SK-N-SH (cell line): ENCODE data around the gene USP11. TPM values are rescaled to one million over a fixed set of nuclear protein-coding genes. Genes with fewer than 3 reads are reported as not detected.

Experiments
- CTCF ChIA-PET: fragments of 300-600, 350-600 bp; formaldehyde crosslinking; extraction: SDS; loops from one replicate; lab custom pipeline; 2021; lab: Yijun Ruan, JAX
- POLR2A ChIA-PET: fragments of 350-600 bp; sonication (Branson Sonifier 250); formaldehyde crosslinking; extraction: SDS; loops from one replicate; lab custom pipeline; 2020; ENCODE audit warnings: antibody characterized with exemption, inconsistent platforms; lab: Yijun Ruan, JAX
- DNase-seq: peaks from one replicate; pipeline ENCODE4 v3.0.0; 2012
- H2AFZ ChIP-seq: fragments of 200-600 bp; sonication (generic); 2 replicates; pipeline ENCODE4 v1.8.1; 2016; ENCODE audit warnings: antibody characterized with exemption, mild to moderate bottlenecking, low read depth
- H3F3A ChIP-seq: fragments of 200-600 bp; sonication (generic); replicated peaks from 2 replicates; pipeline ENCODE3; 2016; ENCODE audit warnings: antibody characterized with exemption, mild to moderate bottlenecking; ENCODE audit not compliant: insufficient read depth
- H3K27ac ChIP-seq, 2 experiments: fragments of 200-500 bp in 1 of 2; fragments of 200-600 bp in 1 of 2; sonication (Bioruptor generic) in 1 of 2; sonication (generic), shearing (Covaris generic) in 1 of 2; 2 replicates each; pipeline versions ENCODE4 v1.5.1 to v1.6.1; 2014 to 2016; ENCODE audit warnings: low read depth in 2 of 2, inconsistent platforms in 1 of 2, low read length in 1 of 2, mild to moderate bottlenecking in 1 of 2, mixed read lengths in 1 of 2
- H3K27me3 ChIP-seq: fragments of 200-600 bp; sonication (generic), shearing (Covaris generic); 2 replicates; pipeline ENCODE4 v1.6.1; 2016; ENCODE audit warnings: mixed run types; ENCODE audit not compliant: insufficient read depth
- H3K36me3 ChIP-seq, 2 experiments: fragments of 200-500 bp in 1 of 2; fragments of 200-600 bp in 1 of 2; sonication (Bioruptor generic) in 1 of 2; sonication (generic) in 1 of 2; replicated peaks in 1 of 2; 2 replicates each; pipeline versions ENCODE3 to v1.5.1; 2014 to 2016; ENCODE audit warnings: low read length in 1 of 2, mild to moderate bottlenecking in 1 of 2; ENCODE audit not compliant: insufficient read depth in 2 of 2, control insufficient read depth in 1 of 2
- H3K4me1 ChIP-seq, 2 experiments: fragments of 200-500 bp in 1 of 2; fragments of 200-600 bp in 1 of 2; sonication (Bioruptor generic) in 1 of 2; sonication (generic), shearing (Covaris generic) in 1 of 2; 2 replicates each; pipeline versions ENCODE4 v1.5.1 to v1.6.1; 2014 to 2016; ENCODE audit warnings: low read depth in 1 of 2, low read length in 1 of 2, mixed run types in 1 of 2; ENCODE audit not compliant: insufficient read depth in 2 of 2, control insufficient read depth in 1 of 2
- H3K4me2 ChIP-seq: fragments of 200-600 bp; sonication (generic), shearing (Covaris generic); 2 replicates; pipeline ENCODE4 v1.6.1; 2017; ENCODE audit warnings: mixed run types
- H3K4me3 ChIP-seq, 2 experiments: fragments of 200-500 bp in 1 of 2; fragments of 200-600 bp in 1 of 2; sonication (Bioruptor generic) in 1 of 2; sonication (generic), shearing (Covaris generic) in 1 of 2; 2 replicates each; pipeline versions ENCODE4 v1.5.1 to v1.8.1; 2014 to 2016; ENCODE audit warnings: low read depth in 2 of 2, inconsistent platforms in 1 of 2, low read length in 1 of 2, mild to moderate bottlenecking in 1 of 2, mixed read lengths in 1 of 2, moderate library complexity in 1 of 2
- H3K79me2 ChIP-seq: fragments of 200-600 bp; sonication (generic); 2 replicates; pipeline ENCODE4 v1.8.1; 2017; ENCODE audit warnings: mild to moderate bottlenecking; ENCODE audit not compliant: insufficient read depth
- H3K9ac ChIP-seq: fragments of 200-600 bp; sonication (generic); 2 replicates; pipeline ENCODE4 v1.6.1; 2017; ENCODE audit warnings: mixed run types
- H3K9me2 ChIP-seq: fragments of 200-600 bp; sonication (generic); 2 replicates; pipeline ENCODE4 v1.6.1; 2017; ENCODE audit warnings: mixed run types
- H3K9me3 ChIP-seq: fragments of 200-600 bp; sonication (generic); 2 replicates; pipeline ENCODE4 v1.6.1; 2017; ENCODE audit warnings: mixed run types, mild to moderate bottlenecking, moderate library complexity
- H4K20me1 ChIP-seq: fragments of 200-600 bp; sonication (generic); 2 replicates; pipeline ENCODE4 v1.6.1; 2017; ENCODE audit warnings: mild to moderate bottlenecking, mixed run types; ENCODE audit not compliant: insufficient read depth
- CHD2 ChIP-seq: fragments of 150-350 bp; IDR thresholded peaks from 2 replicates; pipeline ENCODE4 v1.6.1; 2018; ENCODE audit warnings: low read length; ENCODE audit not compliant: partially characterized antibody
- EZH2phosphoT487 ChIP-seq: fragments of 200-600 bp; sonication (generic); IDR thresholded peaks from 2 replicates; pipeline ENCODE4 v1.6.1; 2017; ENCODE audit warnings: low read depth, mixed run types, mild to moderate bottlenecking, antibody characterized with exemption, moderate library complexity, borderline replicate concordance
- IRF3 ChIP-seq: fragments of 150-350 bp; IDR thresholded peaks from 2 replicates; pipeline ENCODE4 v1.6.1; 2016; ENCODE audit warnings: mild to moderate bottlenecking, low read depth, low read length
- JUND ChIP-seq: IDR thresholded peaks from 2 replicates; pipeline ENCODE4 v1.4.0; 2012
- MEF2A ChIP-seq: IDR thresholded peaks from 2 replicates; pipeline ENCODE4 v1.4.0; 2012; ENCODE audit warnings: low read depth, borderline replicate concordance
- MXI1 ChIP-seq: IDR thresholded peaks from 2 replicates; pipeline ENCODE4 v1.6.1; 2012; ENCODE audit warnings: mild to moderate bottlenecking, low read depth, low read length, improper control_type of control experiment
- NRF1 ChIP-seq: IDR thresholded peaks from 2 replicates; pipeline ENCODE4 v1.6.1; 2012; ENCODE audit warnings: low read depth, mild to moderate bottlenecking, low read length
- RAD21 ChIP-seq: IDR thresholded peaks from 2 replicates; pipeline ENCODE4 v1.6.1; 2012; ENCODE audit warnings: mild to moderate bottlenecking, low read length
- RCOR1 ChIP-seq: fragments of 150-350 bp; IDR thresholded peaks from 2 replicates; pipeline ENCODE4 v1.6.1; 2017; ENCODE audit warnings: antibody characterized with exemption, low read length
- REST ChIP-seq: IDR thresholded peaks from 2 replicates; pipeline ENCODE4 v1.6.1; 2012; ENCODE audit warnings: mild to moderate bottlenecking, low read depth, low read length, moderate library complexity
- RFX5 ChIP-seq: IDR thresholded peaks from 2 replicates; pipeline ENCODE4 v1.6.1; 2012; ENCODE audit warnings: mild to moderate bottlenecking, improper control_type of control experiment, low read length
- SIN3A ChIP-seq: IDR thresholded peaks from 2 replicates; pipeline ENCODE4 v1.6.1; 2012; ENCODE audit warnings: low read depth, mild to moderate bottlenecking, low read length, moderate library complexity, borderline replicate concordance
- SMC3 ChIP-seq: IDR thresholded peaks from 2 replicates; pipeline ENCODE4 v1.6.1; 2012; ENCODE audit warnings: low read depth, low read length, improper control_type of control experiment
- TEAD4 ChIP-seq: IDR thresholded peaks from 2 replicates; pipeline ENCODE4 v1.4.0; 2012; ENCODE audit warnings: mild to moderate bottlenecking, borderline replicate concordance; ENCODE audit not compliant: insufficient read depth
- YY1 ChIP-seq: IDR thresholded peaks from 2 replicates; pipeline ENCODE4 v1.4.0; 2012; ENCODE audit warnings: low read depth, mild to moderate bottlenecking
- ZBTB33 ChIP-seq: IDR thresholded peaks from 2 replicates; pipeline ENCODE4 v1.4.0; 2012; ENCODE audit warnings: low read depth, borderline replicate concordance
- WGBS: methylation state at CpG from one replicate; pipeline ENCODE4 v1.1.6; 2017; ENCODE audit warnings: low lambda C conversion rate; 5-methylcytosine and 5-hydroxymethylcytosine counted together
- polyA plus RNA-seq, 3 experiments: library from polyadenylated mRNA; depleted of rRNA; stranded (reverse); fragments of >200 nt; gene quantifications; 2 replicates each; pipeline ENCODE4 v1.2.3, GENCODE V29; 2012

USP11 gene
- polyA plus RNA-seq, 1 of the 3 experiments (the other 2 are of a cell fraction): 53.1 TPM

- WGBS: 36% methylated on average over 3 of the region's 3 CpGs
- Histone ChIP-seq H3K9ac (peak overlapping the region; percentile 93), H3K4me1 (peaks cover 0 to 10% of the 10 kb centered on the region in 2 experiments; a peak in 2 of 4 replicates), H3K9me2 (no peaks in the 10 kb centered on the region), H4K20me1 (peaks cover 42% of the 10 kb centered on the region), H3K4me2 (peak overlapping the region; percentile 97), H3K9me3 (no peaks in the 10 kb centered on the region), H3K36me3 (peaks cover 2 to 3% of the 10 kb centered on the region in 2 experiments), H3K79me2 (peaks cover 53% of the 10 kb centered on the region), H2AFZ (peak overlapping the region; percentile 87; the same call in 1 of the 2 replicates), H3F3A (peaks cover 23% of the 10 kb centered on the region), H3K27ac (peak overlapping the region in 1 of 2 experiments; percentile 97; a peak in 2 of 4 replicates), H3K4me3 (peak overlapping the region; percentile 78 to 83; a peak in 2 of 4 replicates), H3K27me3 (no peaks in the 10 kb centered on the region)
- POLR2A ChIA-PET: no interaction called here
- TF ChIP-seq CHD2: no peak
- no peak for TF ChIP-seq EZH2phosphoT487
- no peak for TF ChIP-seq RFX5
- TF ChIP-seq NRF1: no peak
- no peak for TF ChIP-seq MXI1
- TF ChIP-seq ZBTB33: no peak
- no peak for TF ChIP-seq MEF2A
- no peak for TF ChIP-seq SIN3A
- no peak for TF ChIP-seq YY1
- no peak for TF ChIP-seq IRF3
- no peak for TF ChIP-seq SMC3
- TF ChIP-seq RCOR1: no peak
- TF ChIP-seq RAD21: no peak
- TF ChIP-seq REST: no peak
- TF ChIP-seq JUND: no peak
- TF ChIP-seq TEAD4: no peak
- CTCF ChIA-PET: no interaction called here
- DNase-seq: no peak
Measured at GRCh38 chrX:47234583-47234982, 1.8 kb downstream of the USP11 start.
